Suppressor macrophage (primary cell): Measurements from ENCODE around the gene CDC20.

Experiments
- DNase-seq, 4 experiments: peaks; one replicate each; pipeline ENCODE4 v3.0.0-alpha.2; 2020 to 2022
- total RNA-seq, 17 experiments: gene quantifications; one replicate each; lab custom pipeline; 2026; ENCODE audit warnings: mixed read lengths in 6 of 17, inconsistent platforms in 3 of 17; lab: John Stamatoyannopoulos, UW

CDC20 gene
- total RNA-seq, result 1.3 to 45.4 (median 10.2) reads per million in 17 experiments

GRCh38 chr1:43358746-43359693, at the start of gene CDC20:
TSS of gene CDC20 (plus strand) at chr1:43358981. CDS start at chr1:43359216, 235 bp downstream.
- DNase-seq, result peak; percentile 99 to 100 (median 99)

- no peak for DNase-seq
Observed at GRCh38 chr1:43309405-43310025, 49.3 kb upstream of the CDC20 start.

GRCh38 chr1:43311521-43311920, 47.3 kb upstream of the CDC20 start:
- no peak for DNase-seq

- no peak for DNase-seq
Observed at GRCh38 chr1:43312212-43312623, 46.6 kb upstream of the CDC20 start.

GRCh38 chr1:43312663-43313515, 45.9 kb upstream of the CDC20 start:
- DNase-seq, result peak; percentile 27 to 61 (median 48)

- no peak for DNase-seq
Observed at GRCh38 chr1:43313771-43314170, 45.0 kb upstream of the CDC20 start.

GRCh38 chr1:43314233-43314632, 44.5 kb upstream of the CDC20 start:
- no peak for DNase-seq

GRCh38 chr1:43315481-43315880, 43.3 kb upstream of the CDC20 start:
- no peak for DNase-seq

GRCh38 chr1:43315963-43316737, 42.6 kb upstream of the CDC20 start:
- DNase-seq, result peak in 1 of 4 experiments; percentile 12

GRCh38 chr1:43316738-43317520, 41.9 kb upstream of the CDC20 start:
- DNase-seq, result no peak

- peak in 2 of 4 experiments; percentile 19 to 20 for DNase-seq
Observed at GRCh38 chr1:43317817-43318471, 40.8 kb upstream of the CDC20 start.

GRCh38 chr1:43318831-43319230, 40.0 kb upstream of the CDC20 start:
- DNase-seq, result no peak

- no peak for DNase-seq
Observed at GRCh38 chr1:43319288-43319687, 39.5 kb upstream of the CDC20 start.

GRCh38 chr1:43319766-43320165, 39.0 kb upstream of the CDC20 start:
- peak in 2 of 4 experiments; percentile 30 to 36 for DNase-seq

GRCh38 chr1:43321331-43321891, 37.4 kb upstream of the CDC20 start:
- no peak for DNase-seq

GRCh38 chr1:43322506-43322905, 36.3 kb upstream of the CDC20 start:
- DNase-seq, result no peak

- DNase-seq, result no peak
Observed at GRCh38 chr1:43324810-43325209, 34.0 kb upstream of the CDC20 start.

- DNase-seq, result no peak
Observed at GRCh38 chr1:43325381-43325780, 33.4 kb upstream of the CDC20 start.

- DNase-seq, result no peak
Observed at GRCh38 chr1:43327549-43328292, 31.1 kb upstream of the CDC20 start.
